Measurements from ENCODE around the gene ZMYM5. TPM values are rescaled to one million over a fixed set of nuclear protein-coding genes. Genes with fewer than 3 reads are reported as not detected.
"Not testable (repeated sequence)": the region's sequence is repeated elsewhere in the genome, so short reads cannot be mapped to it uniquely, and the experiment has no call there.

The ZMYM5 gene
- total and polyA plus RNA-seq, 5 donors from 2014 or later = 21.0 to 32.9 (median 26.8) TPM

DNA sequence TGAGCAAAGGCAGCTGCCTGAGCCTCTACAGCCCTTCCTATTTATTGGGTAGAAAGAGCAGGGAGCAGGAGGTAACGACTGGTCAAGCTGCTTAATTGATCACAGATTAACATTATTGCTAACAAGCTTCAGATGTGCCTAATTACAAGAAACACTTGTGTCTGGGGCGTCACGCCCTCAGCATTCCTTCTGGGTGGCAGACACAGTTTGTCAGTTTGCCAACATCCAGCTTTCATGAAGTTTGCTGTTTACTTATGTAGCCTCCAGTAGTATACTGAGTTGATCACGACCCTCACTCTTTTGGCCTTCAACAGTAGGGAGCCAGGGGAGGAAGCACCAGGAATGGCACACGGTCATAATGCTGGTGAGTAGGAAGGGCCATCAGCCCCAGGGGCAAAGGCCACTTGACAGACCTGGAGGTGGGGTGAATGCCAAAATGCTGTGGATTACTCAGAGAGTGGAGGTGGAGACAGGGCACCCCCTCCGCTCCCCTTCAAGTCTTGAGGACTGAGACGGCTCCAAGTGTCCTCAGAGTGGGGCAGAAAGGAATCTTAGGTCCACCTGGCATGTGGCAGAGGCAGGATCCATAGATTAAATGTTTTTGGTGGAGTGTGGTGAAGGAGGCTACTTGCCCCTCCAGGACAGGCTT is 45.8 kb downstream of the ZMYM5 start:
- DNase-seq (no peak), ATAC-seq (ENCODE audit: low read depth in 2 of 2) (no peak)
- H3K9me3 ChIP-seq (ENCODE audit: control insufficient read depth in 2 of 2, low read length in 2 of 2) = no peaks in the 10 kb centered on the region
- H3K27ac Mint-ChIP-seq = peak overlapping the region; percentile 18 to 52 (median 44)
- H3K27ac ChIP-seq (ENCODE audit: insufficient read depth, low read length, poor library complexity, severe bottlenecking) = no peak overlapping the region
- no peaks in the 10 kb centered on the region for H3K27me3 ChIP-seq (ENCODE audit: control insufficient read depth, insufficient read depth, low read length)
- no peak overlapping the region for H3K4me3 ChIP-seq (ENCODE audit: low read depth, low read length)
- peaks cover 0 to 6% (median 2%) of the 10 kb centered on the region in 4 donors for H3K4me1 Mint-ChIP-seq
- no peaks in the 10 kb centered on the region for H3K9me3 Mint-ChIP-seq
- peaks cover 23% of the 10 kb centered on the region for H3K36me3 Mint-ChIP-seq
- no peaks in the 10 kb centered on the region for H3K4me1 ChIP-seq (ENCODE audit: control insufficient read depth, insufficient read depth, low read length, poor library complexity, severe bottlenecking)
- H3K27me3 Mint-ChIP-seq = no peaks in the 10 kb centered on the region
- no peak overlapping the region for H3K4me3 Mint-ChIP-seq
- peaks cover 16% of the 10 kb centered on the region for H3K36me3 ChIP-seq (ENCODE audit: control insufficient read depth, insufficient read depth, low read length)

DNA sequence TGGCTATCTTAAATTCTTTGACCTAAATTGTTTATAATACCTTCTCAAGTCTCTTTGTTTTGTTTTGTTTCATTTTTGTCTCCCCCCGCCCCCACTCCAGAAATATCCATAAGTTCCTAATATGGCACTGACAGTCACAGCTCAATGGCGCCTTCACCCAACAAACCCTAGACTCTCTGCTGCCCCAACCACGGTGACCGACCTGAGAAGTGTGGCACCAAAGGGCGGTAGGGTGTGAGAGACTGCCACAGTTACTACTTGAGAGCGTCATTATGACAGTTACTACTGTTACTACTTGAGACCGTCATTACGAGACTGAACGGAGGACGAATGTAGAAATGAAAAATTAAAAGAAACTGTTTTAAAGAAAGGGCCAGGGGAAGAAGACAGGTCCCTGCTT is 46.3 kb downstream of the ZMYM5 start:
- no peak overlapping the region for H3K4me3 ChIP-seq (ENCODE audit: low read depth, low read length)
- no peaks in the 10 kb centered on the region for H3K27me3 ChIP-seq (ENCODE audit: control insufficient read depth, insufficient read depth, low read length)
- H3K27ac ChIP-seq (ENCODE audit: insufficient read depth, low read length, poor library complexity, severe bottlenecking) = no peak overlapping the region
- no peaks in the 10 kb centered on the region for H3K4me1 ChIP-seq (ENCODE audit: control insufficient read depth, insufficient read depth, low read length, poor library complexity, severe bottlenecking)
- peaks cover 13% of the 10 kb centered on the region for H3K36me3 ChIP-seq (ENCODE audit: control insufficient read depth, insufficient read depth, low read length)
- H3K27ac Mint-ChIP-seq = no peak overlapping the region
- H3K4me1 Mint-ChIP-seq = peaks cover 0 to 6% (median 2%) of the 10 kb centered on the region in 4 donors
- no peaks in the 10 kb centered on the region for H3K27me3 Mint-ChIP-seq
- peaks cover 23% of the 10 kb centered on the region for H3K36me3 Mint-ChIP-seq
- DNase-seq = no peak
- no peaks in the 10 kb centered on the region for H3K9me3 Mint-ChIP-seq
- no peak overlapping the region for H3K4me3 Mint-ChIP-seq
- no peaks in the 10 kb centered on the region for H3K9me3 ChIP-seq (ENCODE audit: control insufficient read depth in 2 of 2, low read length in 2 of 2)
- no peak for ATAC-seq (ENCODE audit: low read depth in 2 of 2)

DNA sequence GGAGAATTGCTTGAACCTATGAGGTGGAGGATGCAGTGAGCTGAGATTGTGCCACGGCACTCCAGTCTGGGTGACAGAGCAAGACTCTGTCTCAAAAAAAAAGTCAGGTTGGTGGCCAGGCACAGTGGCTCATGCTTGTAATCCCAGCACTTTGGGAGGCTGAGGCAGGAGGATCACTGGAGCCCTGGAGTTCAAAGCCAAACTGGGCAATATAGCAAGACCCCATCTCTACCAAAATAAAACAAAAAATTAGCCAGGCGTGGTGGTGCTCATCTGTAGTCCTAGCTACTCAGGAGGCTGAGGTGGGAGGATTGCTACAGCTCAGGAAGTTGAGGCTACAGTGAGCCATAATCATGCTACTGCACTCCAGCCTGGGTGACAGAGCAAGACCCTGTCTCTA is 47.6 kb downstream of the ZMYM5 start:
- H3K36me3 ChIP-seq (ENCODE audit: control insufficient read depth, insufficient read depth, low read length) = peaks cover 10% of the 10 kb centered on the region
- not testable (repeated sequence) for H3K4me1 Mint-ChIP-seq; ATAC-seq (ENCODE audit: low read depth in 2 of 2); H3K4me3 ChIP-seq (ENCODE audit: low read depth, low read length); H3K9me3 Mint-ChIP-seq; DNase-seq; H3K27me3 ChIP-seq (ENCODE audit: control insufficient read depth, insufficient read depth, low read length); H3K9me3 ChIP-seq (ENCODE audit: control insufficient read depth in 2 of 2, low read length in 2 of 2); H3K27ac Mint-ChIP-seq; H3K27ac ChIP-seq (ENCODE audit: insufficient read depth, low read length, poor library complexity, severe bottlenecking); H3K27me3 Mint-ChIP-seq; H3K4me3 Mint-ChIP-seq; H3K4me1 ChIP-seq (ENCODE audit: control insufficient read depth, insufficient read depth, low read length, poor library complexity, severe bottlenecking)
- peaks cover 20% of the 10 kb centered on the region for H3K36me3 Mint-ChIP-seq

DNA sequence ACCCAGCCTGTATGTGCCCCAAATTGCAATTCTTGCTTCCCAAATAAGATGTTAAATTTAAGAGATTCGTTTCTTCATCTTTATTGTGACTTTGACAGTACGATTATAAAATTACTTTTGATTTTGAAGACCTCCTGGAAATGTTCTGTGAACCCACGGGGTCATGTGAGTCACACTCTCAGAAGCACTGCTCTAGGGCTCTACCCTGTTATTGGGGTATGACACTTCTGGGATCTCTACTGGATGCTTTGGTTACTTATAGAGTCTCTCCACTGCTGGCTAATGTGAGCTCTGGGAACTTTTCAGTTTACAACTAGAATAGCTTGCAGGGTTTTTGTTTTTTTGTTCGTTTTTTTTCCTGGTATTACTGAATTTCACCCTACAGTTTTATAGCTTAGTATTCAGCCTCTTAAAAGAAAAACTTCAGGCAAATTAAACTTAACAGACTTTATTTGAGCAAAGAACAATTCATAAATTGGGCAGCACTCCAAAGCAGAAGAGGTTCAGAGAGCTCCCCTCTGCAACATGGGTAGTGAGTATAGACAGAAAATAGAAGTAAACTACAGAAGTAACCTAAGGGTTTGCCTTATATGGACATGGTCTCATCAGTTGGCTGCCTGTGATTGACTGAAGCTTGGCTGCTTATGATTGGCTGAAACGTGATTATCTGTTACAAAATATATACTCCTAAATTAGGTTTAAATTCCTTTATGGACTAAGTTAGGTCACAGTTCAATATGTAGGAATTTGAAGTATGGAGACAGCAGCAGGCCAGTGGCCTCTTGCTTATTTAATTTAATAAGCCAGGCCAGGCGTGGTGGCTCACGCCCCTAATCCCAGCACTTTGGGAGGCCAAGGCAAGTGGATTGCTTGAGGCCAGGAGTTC is 52.2 kb downstream of the ZMYM5 start:
- no peak overlapping the region for H3K27ac ChIP-seq (ENCODE audit: insufficient read depth, low read length, poor library complexity, severe bottlenecking)
- H3K36me3 ChIP-seq (ENCODE audit: control insufficient read depth, insufficient read depth, low read length) = no peaks in the 10 kb centered on the region
- no peak overlapping the region for H3K27ac Mint-ChIP-seq
- peaks cover 0 to 2% (median 0%) of the 10 kb centered on the region in 7 donors for H3K9me3 Mint-ChIP-seq
- ATAC-seq (ENCODE audit: low read depth in 2 of 2) (no peak), DNase-seq (no peak)
- no peaks in the 10 kb centered on the region for H3K4me1 ChIP-seq (ENCODE audit: control insufficient read depth, insufficient read depth, low read length, poor library complexity, severe bottlenecking)
- no peak overlapping the region for H3K4me3 Mint-ChIP-seq
- no peaks in the 10 kb centered on the region for H3K27me3 ChIP-seq (ENCODE audit: control insufficient read depth, insufficient read depth, low read length)
- H3K4me3 ChIP-seq (ENCODE audit: low read depth, low read length) = no peak overlapping the region
- H3K27me3 Mint-ChIP-seq = no peaks in the 10 kb centered on the region
- peaks cover 3% of the 10 kb centered on the region for H3K36me3 Mint-ChIP-seq
- no peaks in the 10 kb centered on the region for H3K9me3 ChIP-seq (ENCODE audit: control insufficient read depth in 2 of 2, low read length in 2 of 2)
- H3K4me1 Mint-ChIP-seq = no peaks in the 10 kb centered on the region

DNA sequence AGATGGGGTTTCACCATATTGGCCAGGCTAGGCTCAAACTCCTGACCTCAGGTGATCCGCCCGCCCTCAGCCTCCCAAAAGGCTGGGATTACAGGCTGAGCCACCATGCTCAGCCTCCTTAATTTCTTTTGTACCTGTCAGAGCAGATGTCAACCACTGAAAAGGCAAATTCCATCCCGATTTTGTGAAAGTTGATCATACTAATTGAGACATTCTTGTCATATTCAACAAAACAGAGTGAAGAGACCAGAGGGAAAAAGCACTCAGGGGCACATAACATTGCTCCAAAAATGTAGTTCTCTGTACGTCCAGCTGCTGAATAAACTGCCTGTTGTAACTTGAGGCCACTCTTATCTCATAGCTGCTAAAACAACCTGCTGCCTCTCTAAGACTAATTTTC is 53.3 kb downstream of the ZMYM5 start:
- no peak overlapping the region for H3K27ac Mint-ChIP-seq
- H3K9me3 Mint-ChIP-seq = peaks cover 0 to 2% (median 0%) of the 10 kb centered on the region in 7 donors
- Histone ChIP-seq H3K27ac (ENCODE audit: insufficient read depth, low read length, poor library complexity, severe bottlenecking) (no peak overlapping the region), H3K36me3 (ENCODE audit: control insufficient read depth, insufficient read depth, low read length) (no peaks in the 10 kb centered on the region), H3K4me1 (ENCODE audit: control insufficient read depth, insufficient read depth, low read length, poor library complexity, severe bottlenecking) (no peaks in the 10 kb centered on the region), H3K4me3 (ENCODE audit: low read depth, low read length) (no peak overlapping the region), H3K9me3 (ENCODE audit: control insufficient read depth in 2 of 2, low read length in 2 of 2) (no peaks in the 10 kb centered on the region), H3K27me3 (ENCODE audit: control insufficient read depth, insufficient read depth, low read length) (no peaks in the 10 kb centered on the region)
- H3K4me1 Mint-ChIP-seq = no peaks in the 10 kb centered on the region
- H3K4me3 Mint-ChIP-seq = no peak overlapping the region
- ATAC-seq (ENCODE audit: low read depth in 2 of 2) (no peak), DNase-seq (no peak)
- peaks cover 3% of the 10 kb centered on the region for H3K36me3 Mint-ChIP-seq
- no peaks in the 10 kb centered on the region for H3K27me3 Mint-ChIP-seq

DNA sequence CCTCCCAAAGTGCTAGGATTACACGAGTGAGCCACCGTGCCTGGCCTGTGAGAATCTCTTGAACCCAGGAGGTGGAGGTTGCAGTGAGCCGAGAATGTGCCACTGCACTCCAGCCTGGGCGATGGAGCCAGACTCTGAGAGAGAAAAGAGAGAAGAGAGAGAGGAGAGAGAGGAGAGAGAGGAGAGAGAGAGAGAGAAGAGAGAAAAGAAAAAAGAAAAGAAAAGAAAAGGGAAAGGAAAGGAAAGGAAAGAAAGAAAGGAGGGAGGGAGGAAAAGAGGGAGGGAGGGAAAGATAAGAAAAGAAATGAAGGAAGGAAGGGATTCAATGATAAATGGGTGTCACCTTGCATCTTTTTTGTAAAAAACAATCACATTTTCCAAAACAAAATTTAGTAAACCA is 57.7 kb downstream of the ZMYM5 start:
- no peaks in the 10 kb centered on the region for H3K27me3 ChIP-seq (ENCODE audit: control insufficient read depth, insufficient read depth, low read length)
- ATAC-seq (ENCODE audit: low read depth in 2 of 2) (no peak), DNase-seq (no peak)
- H3K4me3 ChIP-seq (ENCODE audit: low read depth, low read length) = no peak overlapping the region
- H3K4me1 ChIP-seq (ENCODE audit: control insufficient read depth, insufficient read depth, low read length, poor library complexity, severe bottlenecking) = no peaks in the 10 kb centered on the region
- no peaks in the 10 kb centered on the region for H3K36me3 ChIP-seq (ENCODE audit: control insufficient read depth, insufficient read depth, low read length)
- Mint-ChIP-seq H3K27me3 (no peaks in the 10 kb centered on the region), H3K36me3 (no peaks in the 10 kb centered on the region), H3K4me1 (no peaks in the 10 kb centered on the region), H3K9me3 (peaks cover 0 to 2% (median 0%) of the 10 kb centered on the region in 7 donors), H3K4me3 (no peak overlapping the region), H3K27ac (no peak overlapping the region)
- H3K27ac ChIP-seq (ENCODE audit: insufficient read depth, low read length, poor library complexity, severe bottlenecking) = no peak overlapping the region
- H3K9me3 ChIP-seq (ENCODE audit: control insufficient read depth in 2 of 2, low read length in 2 of 2) = no peaks in the 10 kb centered on the region

DNA sequence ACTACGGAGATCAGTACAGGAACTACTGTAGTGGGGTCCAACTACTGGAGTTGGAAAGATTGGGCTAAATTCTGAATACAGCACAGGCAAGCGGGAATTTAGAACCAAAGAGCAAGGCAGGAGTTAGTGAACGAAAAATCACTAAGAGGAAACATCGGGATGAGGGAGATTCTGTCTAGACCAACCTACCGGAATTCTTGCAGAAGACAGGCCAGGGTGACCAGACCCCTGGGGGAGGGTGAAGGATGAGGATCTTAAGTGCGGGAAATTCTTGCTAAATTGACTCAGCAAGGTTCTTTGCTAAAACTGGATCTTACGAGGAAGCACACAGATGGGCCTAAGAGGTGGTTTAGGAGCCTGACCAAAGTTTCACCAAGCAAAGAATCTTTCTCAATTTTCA is 67.5 kb downstream of the ZMYM5 start:
- Mint-ChIP-seq H3K36me3 (peaks cover 5% of the 10 kb centered on the region), H3K27me3 (no peaks in the 10 kb centered on the region), H3K4me1 (no peaks in the 10 kb centered on the region), H3K27ac (no peak overlapping the region), H3K4me3 (no peak overlapping the region), H3K9me3 (peaks cover 0 to 1% (median 0%) of the 10 kb centered on the region in 7 donors)
- DNase-seq (no peak), ATAC-seq (ENCODE audit: low read depth in 2 of 2) (no peak)
- Histone ChIP-seq H3K27ac (ENCODE audit: insufficient read depth, low read length, poor library complexity, severe bottlenecking) (no peak overlapping the region), H3K4me1 (ENCODE audit: control insufficient read depth, insufficient read depth, low read length, poor library complexity, severe bottlenecking) (no peaks in the 10 kb centered on the region), H3K9me3 (ENCODE audit: control insufficient read depth in 2 of 2, low read length in 2 of 2) (no peaks in the 10 kb centered on the region), H3K27me3 (ENCODE audit: control insufficient read depth, insufficient read depth, low read length) (no peaks in the 10 kb centered on the region), H3K4me3 (ENCODE audit: low read depth, low read length) (no peak overlapping the region), H3K36me3 (ENCODE audit: control insufficient read depth, insufficient read depth, low read length) (no peaks in the 10 kb centered on the region)
